NOMO-1 treated with dmso at 0.1 percent for 144 hours (cell line): ENCODE results near the gene FRMD1.

Experiments used
- DNase-seq: peaks from one replicate; lab custom pipeline; 2025; ENCODE audit not compliant: unreplicated experiment; lab: John Stamatoyannopoulos, UW

Gene FRMD1

DNA sequence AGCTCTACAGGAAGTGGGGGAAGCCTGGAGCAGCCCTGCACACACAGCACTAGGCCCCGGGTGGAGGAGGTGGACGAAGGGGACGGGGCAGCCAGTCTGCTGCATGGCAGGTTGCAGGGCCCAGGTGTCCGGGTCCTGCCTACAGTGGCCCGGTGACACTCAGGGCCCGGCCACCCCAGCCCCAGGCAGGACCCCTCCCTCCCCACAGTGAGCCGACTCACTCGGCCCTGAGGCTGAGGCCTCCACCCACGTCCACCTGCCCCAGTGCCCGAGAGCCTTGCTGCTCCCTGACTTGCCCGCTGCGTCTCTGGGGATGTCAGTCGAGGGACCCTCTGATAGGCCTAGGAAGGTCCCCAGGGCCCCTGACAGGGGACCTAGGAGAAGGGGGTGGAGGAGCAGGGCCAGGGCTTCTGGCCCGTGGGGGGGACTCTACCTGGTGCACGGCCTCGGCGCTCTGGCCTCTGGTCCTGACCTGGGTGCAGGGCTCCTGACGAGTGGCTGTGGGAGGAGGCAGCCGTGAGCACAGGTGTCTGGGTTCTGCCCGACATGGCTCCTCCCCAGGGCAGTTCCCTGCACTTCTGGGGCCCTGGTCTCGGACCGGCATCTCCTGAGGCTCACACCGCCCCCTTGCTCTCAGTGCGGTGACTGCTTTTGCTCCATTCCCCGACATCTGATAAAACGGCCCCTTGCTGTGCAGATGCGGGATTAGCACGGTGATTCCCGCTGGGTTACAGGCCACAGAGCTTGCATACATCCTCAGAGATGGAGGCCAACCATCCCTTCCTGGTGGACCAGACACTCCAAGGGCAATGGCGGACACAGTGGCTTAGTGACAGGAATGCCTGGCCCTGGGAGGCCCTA is 20.1 kb downstream of the FRMD1 start:
- no peak for DNase-seq

DNA sequence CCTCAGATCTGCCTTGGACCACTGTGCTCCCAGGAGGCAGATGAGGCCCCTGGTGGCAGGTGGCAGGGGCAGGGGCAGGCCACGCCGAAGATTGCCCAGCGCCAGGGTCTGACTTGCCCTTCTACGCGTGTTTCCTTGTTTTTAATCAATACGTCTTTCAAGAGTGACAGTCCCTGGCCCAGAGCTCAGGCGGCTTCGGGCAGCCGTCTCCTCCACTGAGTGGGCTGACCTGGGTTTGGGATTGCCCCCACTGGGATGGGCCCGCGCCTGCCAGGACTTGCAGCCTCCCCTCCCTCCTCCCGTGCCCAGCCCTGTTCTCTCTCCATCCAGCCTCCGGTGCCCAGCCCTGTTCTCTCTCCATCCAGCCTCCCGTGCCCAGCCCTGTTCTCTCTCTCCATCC is 21.2 kb downstream of the FRMD1 start:
- DNase-seq, result no peak

DNA sequence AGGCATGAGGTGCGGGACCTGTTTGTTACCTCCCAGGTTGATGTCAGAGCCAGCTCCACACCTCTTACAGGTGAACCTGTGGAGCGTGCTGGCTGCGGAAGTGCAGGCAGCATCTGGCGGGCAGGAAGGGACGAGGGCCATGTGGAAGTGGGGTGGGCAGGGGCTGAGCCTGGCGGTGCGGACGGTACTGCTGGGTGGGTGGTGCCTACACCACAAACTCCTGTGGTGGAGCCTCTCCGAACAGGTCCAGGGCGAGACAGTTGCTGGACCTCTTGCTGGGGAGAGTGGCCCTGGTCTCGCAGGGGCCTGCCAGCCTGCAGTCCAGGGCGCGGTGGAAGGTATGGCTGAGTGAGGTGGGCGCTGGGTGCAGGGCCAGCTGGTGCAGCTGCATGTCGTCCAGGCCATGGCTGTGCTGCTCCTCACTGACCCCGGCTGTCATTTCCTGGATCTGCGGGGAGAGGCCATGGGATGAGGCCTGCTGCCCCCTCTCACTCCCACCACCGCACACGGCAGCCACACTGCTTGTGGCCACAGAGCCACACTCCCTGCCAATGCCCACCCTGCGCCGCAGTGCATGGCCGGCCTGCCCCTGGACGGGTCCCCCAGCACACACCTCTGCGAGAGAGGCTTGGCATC is 22.0 kb downstream of the FRMD1 start:
- DNase-seq, result no peak

DNA sequence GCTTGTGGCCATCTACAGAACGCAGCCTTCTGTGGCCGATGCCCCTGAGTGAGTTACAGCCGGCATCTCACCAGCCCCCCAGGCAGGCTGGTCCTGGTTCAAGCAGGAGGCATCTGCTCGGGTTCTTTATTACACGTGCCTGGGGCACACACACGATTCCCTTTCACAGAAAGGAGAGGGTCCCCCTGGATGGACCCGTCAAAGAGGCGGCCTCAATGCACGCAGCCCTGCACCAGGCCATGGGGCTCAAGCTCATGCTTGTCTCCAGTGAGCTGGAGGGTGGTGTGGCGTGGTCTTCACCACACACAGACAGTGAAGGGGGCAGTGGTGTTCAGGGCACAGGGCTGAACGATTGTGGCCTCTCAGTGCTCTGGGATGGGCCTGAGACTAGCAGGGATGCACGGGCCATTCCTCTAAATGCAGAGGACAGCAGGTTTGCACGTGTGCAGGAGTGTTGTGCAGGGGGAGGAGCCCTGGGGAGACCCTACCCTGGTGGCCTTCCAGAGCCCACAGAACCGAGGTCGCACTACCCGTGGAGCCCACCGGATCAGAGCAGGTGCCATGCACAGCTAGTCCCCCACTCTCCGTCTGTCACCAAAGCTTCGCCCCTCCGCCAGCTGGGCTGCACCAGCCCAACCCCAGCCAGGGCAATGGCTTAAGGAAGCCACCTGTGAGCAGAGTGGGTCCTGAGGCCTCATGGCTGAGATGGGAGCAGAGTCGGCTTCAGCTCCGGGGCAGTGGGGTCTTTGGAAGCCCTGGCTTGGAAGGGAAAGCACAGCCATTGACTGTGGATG is 23.1 kb downstream of the FRMD1 start:
- DNase-seq, result no peak

DNA sequence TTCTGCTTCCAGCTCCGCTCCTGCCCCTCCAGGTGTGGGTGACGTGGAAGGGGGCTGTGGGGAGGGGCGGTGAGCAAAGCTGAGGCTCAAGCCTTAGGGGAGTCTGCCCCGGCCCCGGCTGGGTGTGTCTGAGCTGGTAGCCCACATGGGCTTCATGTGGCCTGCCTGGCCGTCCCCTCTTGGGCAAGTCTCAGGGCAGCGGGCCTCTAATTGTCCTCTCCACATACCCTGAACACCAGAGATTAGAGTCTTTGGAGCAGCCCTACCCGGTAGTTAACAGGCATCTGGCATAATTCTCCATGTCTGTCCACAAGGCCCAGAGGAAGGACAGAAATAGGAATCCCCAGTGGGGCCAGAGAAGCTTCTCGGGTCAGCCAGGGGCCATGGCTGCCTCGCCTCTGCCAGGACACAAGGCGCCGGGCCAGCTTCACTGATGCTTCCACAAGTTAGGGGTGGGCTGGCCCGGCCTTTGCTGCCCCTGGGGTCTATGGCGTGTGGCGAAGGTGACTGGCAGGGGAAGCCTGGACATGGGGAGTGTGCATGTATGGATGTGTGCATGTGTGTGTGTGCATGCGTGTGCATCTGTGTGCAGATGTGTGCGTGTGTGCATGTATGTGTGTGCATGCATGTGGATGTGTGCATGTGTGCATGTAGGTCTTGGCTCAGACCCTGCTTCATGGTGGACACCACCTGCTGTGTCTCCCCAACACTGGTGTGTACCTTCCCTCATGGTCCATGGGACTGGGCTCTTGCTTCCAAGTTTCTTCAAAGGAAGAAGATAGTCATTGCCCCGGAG is 24.0 kb downstream of the FRMD1 start:
- no peak for DNase-seq

DNA sequence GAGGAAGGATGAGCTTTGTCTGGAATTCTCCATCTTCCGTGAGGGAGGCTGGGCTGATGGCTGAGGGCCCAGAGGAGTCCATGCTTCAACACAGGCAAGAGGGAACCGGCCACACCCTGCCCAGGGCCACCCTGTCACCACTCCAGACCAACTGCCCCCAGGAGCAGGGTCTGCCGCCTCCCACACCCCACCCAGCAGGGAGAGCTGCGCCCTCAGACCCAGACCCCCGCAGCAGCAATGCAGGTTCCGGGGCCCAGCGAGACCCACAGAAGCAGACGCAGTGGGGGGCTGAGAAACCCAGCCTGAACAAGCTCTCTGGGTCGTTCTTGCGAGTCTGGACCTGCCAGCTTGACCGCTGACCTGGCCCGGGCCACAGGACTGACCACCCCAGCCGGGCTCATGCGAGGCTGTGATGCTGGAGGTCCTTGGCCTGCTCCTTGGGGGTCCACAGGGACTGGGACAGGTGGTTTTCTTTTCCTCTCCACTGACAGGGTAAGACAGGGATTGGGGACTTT is 25.0 kb downstream of the FRMD1 start:
- no peak for DNase-seq

DNA sequence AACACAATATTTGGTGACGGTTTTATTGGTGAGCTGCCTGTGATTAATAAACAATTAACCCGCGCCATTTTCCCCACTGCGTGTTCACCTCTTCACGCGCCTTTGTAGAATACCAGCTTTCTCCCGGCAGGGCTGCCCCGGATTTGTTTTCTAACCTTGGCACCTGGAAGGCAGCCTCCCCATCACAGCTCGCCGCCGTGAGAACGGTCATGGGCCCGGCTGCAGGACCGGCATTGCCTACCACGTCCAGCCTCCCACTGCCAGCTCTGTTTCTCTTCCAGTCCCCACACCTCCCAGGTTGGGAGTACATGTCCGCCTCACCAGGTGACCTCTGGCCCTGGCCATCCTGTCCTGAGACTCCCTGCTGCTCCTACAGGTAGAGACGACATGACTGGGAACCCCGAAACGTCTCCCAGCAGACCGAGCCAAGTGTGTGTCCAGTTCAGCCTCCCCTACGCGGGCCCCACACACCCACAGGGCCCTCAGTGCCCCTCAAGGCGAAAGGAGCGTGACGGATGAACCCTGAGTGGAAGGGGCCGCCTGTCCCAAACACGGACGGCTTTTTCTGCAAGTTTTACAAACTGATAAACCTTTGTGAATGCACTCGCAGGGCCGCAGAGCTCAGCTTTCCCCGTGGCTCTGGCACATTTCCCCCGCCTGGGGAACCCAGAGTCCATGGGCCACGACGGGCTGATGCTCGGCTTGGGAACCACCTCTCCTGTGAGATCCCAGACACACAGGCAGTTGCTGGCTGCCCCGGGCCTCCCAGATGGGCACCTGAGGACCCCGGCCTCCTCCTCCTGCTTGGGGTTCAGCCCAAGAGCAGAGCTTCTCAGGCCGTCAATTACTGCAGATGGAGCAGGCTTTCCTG is 25.7 kb downstream of the FRMD1 start:
- no peak for DNase-seq

DNA sequence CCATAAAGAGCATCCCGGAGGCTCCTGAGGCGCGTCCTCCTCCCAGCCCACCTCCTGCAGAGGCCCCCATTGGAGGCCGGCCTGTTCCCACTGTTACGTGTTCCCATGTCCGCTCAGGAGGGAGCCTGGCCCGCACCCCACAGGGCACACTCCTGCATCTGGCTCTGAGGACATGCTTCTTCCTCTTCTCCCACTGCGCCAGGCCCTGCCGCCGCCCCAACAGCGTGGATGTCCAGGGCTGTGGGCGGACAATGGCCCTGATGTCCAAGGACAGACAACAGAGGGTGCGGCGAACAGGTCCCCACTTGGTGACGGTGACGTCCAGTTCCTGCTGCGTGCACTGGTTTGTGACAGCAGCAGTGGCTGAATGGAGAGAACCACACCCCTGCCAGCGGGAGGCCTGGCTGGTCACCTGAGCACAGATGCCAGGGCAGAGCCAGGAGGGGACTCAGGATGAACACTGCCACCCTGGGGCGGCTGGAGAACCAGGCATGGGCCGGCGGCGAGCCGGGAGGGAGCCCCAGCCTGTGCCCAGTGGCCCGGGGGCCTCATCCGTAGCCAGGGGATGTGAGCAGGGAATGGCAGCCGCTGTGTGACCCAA is 26.6 kb downstream of the FRMD1 start:
- DNase-seq, result no peak

DNA sequence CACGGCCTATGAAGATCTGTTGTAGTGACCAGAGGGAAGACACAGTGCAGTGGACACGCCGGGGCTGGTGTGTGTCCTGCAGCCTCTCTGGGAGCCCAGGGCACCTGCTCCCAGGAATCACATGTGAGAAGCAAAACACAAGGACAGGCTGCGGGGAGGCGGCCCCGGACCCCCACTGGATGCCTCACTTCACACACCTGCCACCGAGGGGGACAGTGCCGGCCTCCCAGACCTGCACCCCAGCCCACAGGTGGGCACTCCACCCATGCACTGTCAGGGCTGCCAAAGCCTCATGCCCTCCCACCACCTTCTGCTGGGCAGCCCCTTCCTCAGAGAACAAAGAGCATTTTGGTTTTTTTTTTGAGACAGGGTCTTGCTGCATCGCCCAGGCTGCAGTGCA is 27.4 kb downstream of the FRMD1 start:
- no peak for DNase-seq

DNA sequence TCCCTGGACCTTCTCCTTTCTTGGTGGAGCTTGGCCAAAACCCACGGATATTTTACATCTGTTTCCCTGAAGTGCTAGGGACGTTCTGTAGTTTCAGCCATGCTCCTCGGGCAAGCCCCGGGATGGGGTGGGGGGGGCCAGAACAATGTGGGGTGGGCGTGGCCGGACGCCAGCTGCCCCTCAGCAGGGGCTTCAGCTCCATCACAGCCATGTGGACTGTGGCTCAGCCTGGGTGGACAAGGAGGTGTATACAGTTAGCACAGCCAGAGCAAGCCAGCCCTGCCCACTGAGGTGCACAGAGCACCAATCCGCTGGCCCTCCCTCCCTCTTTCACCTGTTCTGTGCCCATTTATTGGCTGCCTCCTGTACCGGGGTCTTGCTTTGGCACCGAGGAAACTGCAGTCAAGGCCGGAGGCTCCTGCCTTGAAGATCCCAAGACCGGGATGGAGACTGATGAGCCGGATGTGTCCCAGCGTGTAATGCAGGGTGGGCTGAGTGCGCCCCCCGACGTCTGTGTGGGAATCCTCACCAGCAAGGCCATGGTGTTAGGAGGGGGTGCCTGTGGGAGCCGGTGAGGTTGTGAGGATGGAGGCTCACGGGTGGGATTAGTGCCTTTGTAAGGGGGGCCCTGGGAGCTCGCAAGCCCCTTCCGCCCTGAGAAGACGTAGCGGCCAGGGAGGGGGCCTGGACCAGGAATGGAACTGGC is 28.0 kb downstream of the FRMD1 start:
- no peak for DNase-seq

DNA sequence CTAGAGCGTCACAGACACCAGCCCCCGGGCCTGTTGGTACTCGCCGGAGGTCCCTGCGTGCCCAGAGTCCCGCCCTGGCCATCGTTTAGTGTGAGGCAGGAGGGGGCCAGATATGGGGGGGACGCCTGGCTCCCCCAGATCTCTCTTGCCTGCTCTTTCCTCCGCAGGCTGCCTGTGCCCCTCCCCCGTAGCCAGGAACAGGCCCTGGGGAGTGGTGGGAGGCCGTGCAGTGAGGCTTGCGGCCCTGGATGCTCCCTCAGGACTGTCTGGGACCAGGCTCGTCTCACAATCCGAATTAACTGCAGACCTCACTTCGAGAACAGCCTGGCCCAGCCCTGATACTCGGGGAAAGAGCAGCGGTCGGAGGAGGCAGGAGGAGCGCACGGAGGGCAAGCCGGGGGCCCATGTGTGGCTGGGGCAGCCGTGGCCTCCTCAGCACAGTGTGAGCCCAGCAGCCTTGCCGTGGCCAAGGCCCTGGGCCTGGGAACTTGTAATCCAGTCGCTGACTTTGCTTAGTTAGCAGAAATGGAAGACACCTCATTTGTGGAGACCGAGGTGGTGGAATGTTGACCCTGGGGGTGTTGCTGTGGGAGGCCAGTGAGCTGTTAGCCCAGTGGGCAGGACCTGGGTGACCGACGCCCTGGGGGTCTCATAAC is 28.7 kb downstream of the FRMD1 start:
- DNase-seq, result no peak

DNA sequence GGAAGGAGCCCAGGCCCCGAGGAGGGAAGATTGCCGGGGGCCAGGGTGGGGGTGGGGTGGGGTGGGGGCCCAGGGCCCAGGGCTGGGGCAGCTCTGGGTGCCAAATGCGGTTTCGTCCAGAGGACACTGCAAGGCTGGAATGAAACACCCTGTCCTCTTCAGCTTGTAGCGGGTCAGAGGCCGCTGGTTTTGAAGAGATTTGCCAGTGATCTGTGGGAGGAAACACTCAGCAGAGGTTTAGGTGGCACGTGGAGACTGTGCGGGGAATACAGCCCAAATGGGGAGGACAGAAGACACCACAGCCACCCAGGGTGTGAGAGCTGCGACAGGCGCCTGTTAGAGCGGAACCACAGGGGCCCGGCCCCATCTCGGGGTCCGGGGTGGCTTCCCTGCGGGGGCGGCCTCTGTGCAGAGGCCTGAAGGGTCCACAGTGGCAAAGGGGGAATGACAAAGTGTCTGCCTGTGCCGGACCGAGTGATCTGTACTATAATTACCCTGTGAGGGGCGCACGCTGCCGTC is 29.2 kb downstream of the FRMD1 start:
- no peak for DNase-seq

DNA sequence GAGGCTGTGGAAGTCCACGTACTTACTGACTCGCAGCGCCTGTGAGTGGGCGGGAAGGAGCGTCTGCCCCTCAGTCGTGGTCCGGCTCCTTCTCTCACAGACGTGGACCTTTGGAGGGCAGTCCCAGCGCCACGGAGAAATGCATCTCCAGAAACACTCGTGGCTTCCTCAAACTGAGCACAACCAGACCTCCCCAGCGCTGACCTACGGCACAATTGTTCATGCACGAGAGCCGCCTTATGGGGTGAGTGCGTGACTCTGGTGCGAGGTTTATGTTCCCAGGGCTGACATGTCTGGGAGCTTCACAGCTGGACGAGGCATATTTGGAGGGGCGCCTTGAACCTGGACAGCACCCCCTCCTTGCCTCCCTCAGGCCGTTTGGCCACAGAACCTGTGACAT is 29.7 kb downstream of the FRMD1 start:
- DNase-seq, result no peak

DNA sequence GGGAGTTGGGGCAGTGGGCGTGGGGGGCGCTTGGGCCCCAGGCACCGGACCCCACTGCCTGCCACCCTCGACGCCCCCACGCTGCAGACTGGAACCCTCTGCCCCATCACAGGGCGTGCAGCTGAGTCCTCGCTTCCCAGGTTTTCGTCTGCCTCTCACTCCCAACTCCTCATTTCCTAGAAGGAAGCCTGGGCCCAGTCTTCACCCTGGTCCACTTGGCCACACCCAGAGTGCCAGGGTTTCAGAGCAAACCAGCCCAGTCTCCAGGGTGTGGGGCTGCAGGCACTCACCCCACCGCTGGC is 30.3 kb downstream of the FRMD1 start:
- DNase-seq, result no peak

DNA sequence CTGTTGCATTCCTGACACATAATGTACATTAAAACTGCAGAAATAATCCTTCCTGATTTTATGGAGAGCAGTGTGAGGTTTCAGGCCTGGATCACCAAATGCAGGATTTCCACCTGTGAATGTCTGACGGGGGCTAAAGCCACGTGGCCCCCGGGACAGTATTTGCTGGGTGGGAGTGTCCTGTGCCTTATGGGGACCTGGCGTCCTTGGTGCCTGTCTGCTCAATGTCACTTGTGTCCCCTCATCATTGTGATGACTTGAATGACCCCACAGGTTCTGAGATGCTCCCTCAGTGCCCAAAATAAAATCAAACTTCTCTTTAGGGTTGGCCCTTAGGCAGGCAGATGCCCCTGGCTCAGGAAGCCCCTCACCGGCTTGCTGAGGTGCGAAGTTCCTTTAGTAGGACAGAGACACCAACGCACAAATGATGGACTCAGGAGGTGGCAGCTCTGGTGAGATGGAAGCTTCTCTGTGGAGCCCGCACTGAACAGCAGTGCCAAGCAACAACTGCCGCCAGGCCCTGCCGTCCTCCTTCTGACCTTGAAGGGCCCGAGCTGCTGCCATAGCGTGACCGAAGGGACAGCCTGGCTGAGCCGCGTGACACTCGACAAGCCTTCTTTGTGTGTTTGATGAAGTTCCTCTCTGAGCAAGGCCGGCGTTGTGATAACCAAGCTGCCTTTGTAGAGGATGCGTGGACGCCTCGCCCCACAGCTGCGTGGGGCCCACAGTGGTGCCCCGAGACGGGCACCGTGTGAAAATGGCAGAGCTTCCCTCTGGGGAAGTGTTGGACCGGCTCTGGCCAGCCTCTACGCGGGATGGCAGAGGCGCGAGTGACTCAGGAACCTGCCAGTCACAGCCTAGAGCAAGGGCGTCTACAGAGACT is 30.9 kb downstream of the FRMD1 start:
- DNase-seq, result no peak

DNA sequence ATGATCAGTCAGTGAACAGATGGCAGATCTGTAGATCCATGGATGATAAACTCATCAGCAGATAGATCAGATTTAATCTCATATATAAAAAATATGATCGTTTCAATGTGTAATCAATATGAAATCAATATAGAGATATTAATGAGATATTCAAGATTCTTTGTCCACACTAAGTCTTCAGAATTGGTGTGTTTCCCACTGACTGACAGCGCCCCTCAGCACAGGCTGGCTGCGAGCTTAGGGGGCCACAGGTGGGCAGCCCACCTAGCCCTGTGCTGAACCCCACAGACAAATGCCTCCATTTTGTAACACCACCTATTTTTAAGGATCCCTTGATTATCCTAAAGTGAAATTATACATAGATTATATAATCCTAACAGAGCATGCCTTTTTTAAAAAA is 32.3 kb downstream of the FRMD1 start:
- DNase-seq, result no peak
